ENCODE results near the gene AFF3.

AFF3 gene

DNA sequence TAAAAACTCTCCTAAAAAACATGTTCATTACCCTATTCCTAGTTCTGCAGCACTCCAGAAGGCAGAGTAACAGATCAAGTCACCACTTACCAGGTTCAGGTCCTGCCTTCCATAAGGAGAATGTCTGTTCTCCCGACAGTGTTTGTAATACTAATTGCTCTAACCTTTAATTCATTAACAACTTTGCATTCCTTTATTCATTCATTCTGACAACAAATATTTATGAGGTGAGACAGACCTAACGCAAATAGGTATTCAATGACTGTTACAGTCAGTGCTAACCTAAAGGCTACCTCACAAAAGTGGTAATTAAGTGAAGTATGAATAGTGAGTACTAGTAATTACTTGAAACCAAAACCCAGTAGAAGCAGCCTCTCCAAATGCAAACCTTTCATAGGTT is 224.0 kb downstream of the AFF3 start:
- no peak for DNase-seq

- DNase-seq, result no peak
These were observed 227.2 kb downstream of the AFF3 start for GRCh38 chr2:99915108-99915675.

GRCh38 chr2:99911736-99912135 is 230.7 kb downstream of the AFF3 start:
- DNase-seq, result no peak

GRCh38 chr2:99910902-99911301 is 231.5 kb downstream of the AFF3 start:
- DNase-seq, result no peak

DNA sequence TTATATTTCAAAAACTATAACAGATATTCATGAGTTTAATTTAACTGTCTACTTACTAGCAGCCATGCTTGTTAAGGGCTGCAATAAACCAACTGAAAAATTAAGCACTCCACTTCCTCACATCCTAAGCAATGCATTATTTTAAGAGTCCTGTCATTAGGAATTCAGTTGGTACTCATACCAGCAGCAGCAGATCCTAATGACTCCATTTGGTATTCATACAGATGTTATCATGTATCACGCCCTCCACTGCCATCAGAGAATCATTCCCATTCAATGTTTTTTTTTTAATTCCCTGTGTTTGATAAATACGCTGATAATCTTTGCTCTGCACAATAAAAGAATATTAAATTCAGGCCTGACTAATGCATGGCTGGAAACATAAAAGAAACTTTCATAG is 236.8 kb downstream of the AFF3 start:
- DNase-seq, result no peak

- DNase-seq, result no peak
These were observed 237.4 kb downstream of the AFF3 start for GRCh38 chr2:99905025-99905424.

DNA sequence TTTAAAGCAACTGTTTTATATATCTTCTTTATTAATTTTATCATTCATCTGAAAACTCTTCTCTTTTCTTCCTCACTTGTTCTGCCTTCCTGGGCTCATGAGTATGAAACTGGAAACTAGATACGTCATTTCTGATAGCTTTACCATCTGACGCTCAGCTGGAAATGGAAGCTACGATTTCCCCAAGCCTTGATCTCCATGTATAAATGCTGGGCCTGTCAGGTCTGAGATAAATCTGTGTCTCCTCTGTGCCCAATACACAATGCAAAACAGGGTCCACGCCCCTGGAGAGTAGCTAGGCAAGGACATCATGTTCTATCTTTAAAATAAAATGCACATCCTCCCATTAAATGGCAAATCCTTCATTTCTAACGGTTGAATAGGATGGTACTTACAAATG is 238.4 kb downstream of the AFF3 start:
- DNase-seq, result no peak

GRCh38 chr2:99900556-99900955 is 241.8 kb downstream of the AFF3 start:
- DNase-seq, result no peak

GRCh38 chr2:99899882-99900281 is 242.5 kb downstream of the AFF3 start:
- DNase-seq, result no peak

- no peak for DNase-seq
These were observed 243.1 kb downstream of the AFF3 start for GRCh38 chr2:99899058-99899855.

DNA sequence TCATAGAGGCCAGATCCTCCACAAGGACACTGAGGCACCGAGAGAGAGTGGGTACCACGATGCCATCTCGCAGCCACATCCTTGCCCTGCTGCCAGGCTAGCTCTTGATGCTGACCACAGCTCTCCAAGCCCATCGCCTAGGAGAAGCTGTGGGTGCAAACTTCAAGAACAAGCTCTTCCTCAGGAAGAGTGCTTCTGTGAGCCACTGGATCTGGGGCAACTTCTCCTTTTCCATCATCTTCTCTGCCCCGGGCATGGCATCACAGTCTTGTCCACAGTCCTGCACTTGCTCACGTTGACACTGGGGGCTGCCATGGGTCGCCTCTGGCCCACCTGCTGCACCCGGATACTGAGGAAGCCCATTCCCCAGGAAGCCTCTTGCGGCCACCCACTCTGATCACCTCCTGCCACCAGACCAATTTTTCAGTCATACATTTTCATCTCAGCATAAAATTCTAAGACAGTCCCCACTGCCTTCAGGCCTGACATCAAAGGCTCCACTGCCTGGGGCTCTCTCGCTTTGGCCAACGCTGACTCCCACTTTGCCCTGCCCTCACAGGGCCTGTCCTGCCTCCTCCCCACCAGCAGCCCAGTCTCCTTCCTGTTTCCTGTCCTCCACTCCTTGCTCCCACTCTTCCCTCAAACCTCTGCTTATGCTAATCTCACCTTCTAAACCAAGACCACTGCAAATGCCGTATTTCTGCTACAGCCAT is 243.9 kb downstream of the AFF3 start:
- DNase-seq, result no peak

- DNase-seq, result no peak
These were observed 251.0 kb downstream of the AFF3 start for GRCh38 chr2:99891428-99891780.

DNA sequence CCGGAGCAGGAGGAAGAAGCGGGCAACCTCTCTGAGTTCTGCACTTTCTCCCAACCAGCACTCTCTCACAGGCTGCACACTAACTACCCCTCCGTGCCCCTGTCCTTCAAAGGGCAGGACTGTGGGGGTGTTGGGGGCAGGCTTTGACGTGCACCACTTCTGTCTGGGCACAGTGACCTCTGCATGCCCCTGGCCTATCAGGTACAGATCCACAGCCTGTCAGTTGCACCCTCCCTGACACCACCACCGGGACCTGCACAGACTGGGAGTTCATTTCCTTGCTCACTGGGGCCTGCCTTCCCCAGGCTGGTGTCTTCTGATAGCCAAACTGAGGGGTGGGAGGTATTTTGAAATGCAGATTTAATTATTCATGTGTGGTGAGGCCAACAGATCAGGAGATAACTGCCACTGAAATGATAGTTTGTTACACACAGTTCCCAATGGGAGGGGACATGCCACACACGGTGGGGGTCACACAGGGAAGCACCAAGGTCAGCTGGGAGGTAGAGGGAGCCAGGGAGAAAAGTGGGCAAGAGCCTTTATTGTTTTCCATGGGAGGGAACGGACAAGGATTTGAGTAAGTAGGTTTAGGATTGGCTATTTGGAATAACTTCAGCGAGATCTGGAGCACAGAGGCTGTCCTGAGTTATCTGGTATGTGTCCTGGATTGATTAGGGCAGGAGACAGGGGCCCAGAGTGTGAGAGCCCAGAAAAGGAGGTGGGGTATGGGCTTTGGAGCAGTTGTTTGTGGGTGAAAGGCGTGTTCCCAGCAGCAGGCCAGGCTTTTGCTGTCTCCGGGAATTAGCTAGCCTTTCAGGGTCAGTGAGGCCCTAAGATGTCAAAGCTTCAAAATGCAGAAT is 251.6 kb downstream of the AFF3 start:
- DNase-seq, result no peak

DNA sequence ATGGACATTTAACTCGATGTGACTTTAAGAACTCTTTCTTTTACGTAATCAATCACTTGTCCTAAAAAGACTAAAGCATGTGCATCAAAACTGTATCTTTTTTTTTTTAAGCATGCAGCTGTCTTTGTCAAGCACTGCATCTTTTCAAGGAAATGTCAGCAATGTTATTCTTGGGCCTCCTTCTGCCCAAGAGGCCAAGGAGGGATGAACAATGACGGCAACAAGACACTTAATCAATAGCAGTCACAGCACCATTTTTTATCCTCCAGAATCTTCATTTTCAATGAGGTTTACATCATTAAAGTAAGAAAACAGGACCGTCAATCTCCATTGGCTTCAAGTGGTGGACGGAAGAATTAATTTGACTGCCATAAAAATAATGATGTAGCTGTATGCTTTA is 253.8 kb downstream of the AFF3 start:
- no peak for DNase-seq

GRCh38 chr2:99886418-99886817 is 256.0 kb downstream of the AFF3 start:
- no peak for DNase-seq

- no peak for DNase-seq
These were observed 259.0 kb downstream of the AFF3 start for GRCh38 chr2:99883358-99883757.

DNA sequence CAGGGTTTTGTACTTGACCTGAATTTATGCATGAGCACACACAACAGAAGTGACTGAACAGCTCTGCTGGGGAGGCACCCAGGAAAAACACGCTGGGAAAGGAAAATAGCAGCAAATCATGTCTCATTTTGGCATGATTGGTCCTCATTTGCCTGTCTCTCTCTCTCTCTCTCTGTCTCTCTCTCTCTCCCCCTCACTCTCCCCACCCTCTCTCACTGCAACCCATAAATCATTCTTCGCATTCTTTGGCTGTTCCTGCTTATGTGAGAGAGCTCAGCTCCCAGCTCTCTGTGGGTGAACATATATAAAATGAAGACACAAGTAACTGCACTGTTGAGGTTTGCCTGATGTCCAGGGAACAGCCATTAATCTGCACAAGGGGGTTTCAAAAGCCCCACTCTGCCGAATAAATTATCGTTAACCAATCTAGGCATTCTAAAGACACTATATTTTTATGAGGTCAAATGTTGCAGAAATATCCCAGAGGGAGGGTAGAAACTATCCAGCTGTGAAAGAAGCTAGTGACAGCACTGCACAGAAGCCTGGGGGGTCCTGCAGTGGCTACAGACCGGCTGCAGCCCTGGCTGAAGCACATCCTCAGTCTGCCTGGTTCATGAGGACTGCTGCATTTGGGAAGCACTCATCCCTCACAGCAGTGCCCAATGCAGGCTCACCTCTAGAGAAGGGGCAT is 260.3 kb downstream of the AFF3 start:
- peak; percentile 66 for DNase-seq

- peak; percentile 84 for DNase-seq
These were observed 261.5 kb downstream of the AFF3 start for GRCh38 chr2:99880964-99881294.

DNA sequence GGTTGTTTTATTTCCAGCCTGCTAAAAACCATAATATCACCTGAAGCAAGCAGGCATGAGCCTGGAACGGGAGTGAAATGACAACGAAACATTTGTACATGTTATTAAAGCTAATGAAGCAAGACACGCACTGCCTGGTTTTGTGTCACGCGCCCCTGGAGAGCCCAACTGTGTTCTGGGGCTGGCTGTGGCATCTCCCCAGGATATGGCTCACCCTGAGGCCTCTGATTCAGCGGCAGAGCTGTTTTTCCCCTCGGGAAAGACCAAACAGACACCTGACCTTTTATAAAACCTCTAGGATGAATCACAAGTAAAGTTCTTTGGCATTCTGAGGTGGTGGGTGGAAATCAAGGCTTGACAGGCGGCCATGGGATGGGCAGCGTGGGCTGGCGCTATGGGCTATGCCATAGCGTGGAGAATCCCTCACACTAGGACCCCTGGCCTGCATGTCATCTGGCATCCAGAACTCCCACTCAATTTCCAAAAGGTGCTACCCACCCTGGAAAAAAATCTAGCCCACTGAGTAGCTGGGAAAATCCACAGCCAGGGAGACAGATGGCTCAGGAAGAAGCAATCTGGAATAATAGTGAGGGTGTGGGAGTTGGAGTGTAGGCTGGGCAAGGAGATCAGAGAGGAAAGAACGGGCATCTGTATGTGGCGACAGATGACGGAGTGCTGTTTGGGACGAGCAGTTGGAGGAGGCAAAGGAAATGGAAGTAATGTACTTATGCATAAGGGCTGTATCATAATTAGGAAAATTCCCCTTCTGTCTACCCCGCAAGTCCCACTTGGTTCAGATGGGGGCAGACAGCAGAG is 262.0 kb downstream of the AFF3 start:
- DNase-seq, result no peak

GRCh38 chr2:99879481-99879880 is 262.9 kb downstream of the AFF3 start:
- no peak for DNase-seq

DNA sequence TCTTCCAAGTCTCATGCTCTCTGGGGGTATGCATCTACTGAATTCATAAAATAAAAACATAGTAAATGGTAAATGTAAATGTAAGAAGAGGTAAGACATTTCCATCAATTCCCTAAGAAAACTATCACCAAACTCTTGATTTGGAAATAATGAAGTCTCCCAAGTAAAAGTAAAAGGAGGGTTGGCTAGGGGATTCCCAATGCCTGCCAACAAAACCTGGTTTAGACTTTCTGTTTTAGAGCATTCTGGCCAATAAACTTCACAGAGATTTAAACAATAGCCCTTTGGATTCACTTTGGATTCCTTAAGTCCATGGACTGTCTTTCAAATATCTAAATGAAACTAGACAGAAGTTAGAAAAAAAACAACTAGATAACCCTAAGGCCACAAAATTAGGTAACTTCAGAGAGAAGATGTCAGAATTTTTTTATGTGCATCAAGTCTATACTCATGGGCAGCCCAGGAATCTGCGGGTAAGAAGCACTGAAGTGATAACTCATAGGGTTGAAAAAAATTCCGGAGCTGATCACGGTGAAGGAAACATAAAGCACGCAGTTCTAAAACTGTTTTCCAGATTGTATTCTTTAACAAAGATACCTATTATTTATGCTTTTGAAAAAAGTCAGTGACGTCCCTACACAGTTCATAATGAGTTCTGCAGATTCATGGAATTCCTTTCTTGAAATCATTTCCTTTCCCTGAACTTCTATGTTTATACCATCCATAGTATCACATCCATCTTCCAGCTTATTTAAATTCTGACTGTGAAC is 263.6 kb downstream of the AFF3 start:
- DNase-seq, result no peak
